ENCODE measurements around the gene RANBP3. TPM values are rescaled to one million over a fixed set of nuclear protein-coding genes. Genes with fewer than 3 reads are reported as not detected.

Gene RANBP3
- total RNA-seq, 1 experiment from 2014 or later: 44.1 TPM

- Histone ChIP-seq H3K9me3 (ENCODE audit: insufficient read depth, low read depth) (no peaks in the 10 kb centered on the region), H3K4me2 (no peak overlapping the region), H3K79me2 (ENCODE audit: low read depth) (peaks cover 39% of the 10 kb centered on the region), H3K27me3 (ENCODE audit: insufficient read depth, low read depth) (no peaks in the 10 kb centered on the region), H2AFZ (no peak overlapping the region), H3F3A (ENCODE audit: insufficient read depth, low read depth) (no peaks in the 10 kb centered on the region), H3K4me3 (no peak overlapping the region), H3K27ac (no peak overlapping the region), H4K20me1 (ENCODE audit: insufficient read depth) (peaks cover 23% of the 10 kb centered on the region), H3K36me3 (ENCODE audit: low read depth) (no peaks in the 10 kb centered on the region), H3K9me2 (ENCODE audit: insufficient read depth) (no peaks in the 10 kb centered on the region), H3K4me1 (replicated peaks; ENCODE audit: insufficient read depth) (peaks cover 7% of the 10 kb centered on the region; the same call in 1 of the 2 replicates)
- no TSS peak for BruUV-seq (replicated peaks)
- intact Hi-C loops (cut with micrococcal nuclease; ENCODE audit: unreplicated experiment): no loop called here
- ChIA-PET CTCF (no interaction called here), POLR2A (ENCODE audit: unreplicated experiment) (no interaction called here)
- TF ChIP-seq, protein P1, sequence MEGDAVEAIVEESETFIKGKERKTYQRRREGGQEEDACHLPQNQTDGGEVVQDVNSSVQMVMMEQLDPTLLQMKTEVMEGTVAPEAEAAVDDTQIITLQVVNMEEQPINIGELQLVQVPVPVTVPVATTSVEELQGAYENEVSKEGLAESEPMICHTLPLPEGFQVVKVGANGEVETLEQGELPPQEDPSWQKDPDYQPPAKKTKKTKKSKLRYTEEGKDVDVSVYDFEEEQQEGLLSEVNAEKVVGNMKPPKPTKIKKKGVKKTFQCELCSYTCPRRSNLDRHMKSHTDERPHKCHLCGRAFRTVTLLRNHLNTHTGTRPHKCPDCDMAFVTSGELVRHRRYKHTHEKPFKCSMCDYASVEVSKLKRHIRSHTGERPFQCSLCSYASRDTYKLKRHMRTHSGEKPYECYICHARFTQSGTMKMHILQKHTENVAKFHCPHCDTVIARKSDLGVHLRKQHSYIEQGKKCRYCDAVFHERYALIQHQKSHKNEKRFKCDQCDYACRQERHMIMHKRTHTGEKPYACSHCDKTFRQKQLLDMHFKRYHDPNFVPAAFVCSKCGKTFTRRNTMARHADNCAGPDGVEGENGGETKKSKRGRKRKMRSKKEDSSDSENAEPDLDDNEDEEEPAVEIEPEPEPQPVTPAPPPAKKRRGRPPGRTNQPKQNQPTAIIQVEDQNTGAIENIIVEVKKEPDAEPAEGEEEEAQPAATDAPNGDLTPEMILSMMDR (conservative IDR thresholded peaks at IDR 0.05): no peak
- TF ChIP-seq EZH2 (IDR thresholded peaks at IDR 0.05; ENCODE audit: low read depth): no peak
- DNase-seq: no peak
These were observed 78.0 kb downstream of the RANBP3 start for GRCh38 chr19:5899728-5900526.

DNA sequence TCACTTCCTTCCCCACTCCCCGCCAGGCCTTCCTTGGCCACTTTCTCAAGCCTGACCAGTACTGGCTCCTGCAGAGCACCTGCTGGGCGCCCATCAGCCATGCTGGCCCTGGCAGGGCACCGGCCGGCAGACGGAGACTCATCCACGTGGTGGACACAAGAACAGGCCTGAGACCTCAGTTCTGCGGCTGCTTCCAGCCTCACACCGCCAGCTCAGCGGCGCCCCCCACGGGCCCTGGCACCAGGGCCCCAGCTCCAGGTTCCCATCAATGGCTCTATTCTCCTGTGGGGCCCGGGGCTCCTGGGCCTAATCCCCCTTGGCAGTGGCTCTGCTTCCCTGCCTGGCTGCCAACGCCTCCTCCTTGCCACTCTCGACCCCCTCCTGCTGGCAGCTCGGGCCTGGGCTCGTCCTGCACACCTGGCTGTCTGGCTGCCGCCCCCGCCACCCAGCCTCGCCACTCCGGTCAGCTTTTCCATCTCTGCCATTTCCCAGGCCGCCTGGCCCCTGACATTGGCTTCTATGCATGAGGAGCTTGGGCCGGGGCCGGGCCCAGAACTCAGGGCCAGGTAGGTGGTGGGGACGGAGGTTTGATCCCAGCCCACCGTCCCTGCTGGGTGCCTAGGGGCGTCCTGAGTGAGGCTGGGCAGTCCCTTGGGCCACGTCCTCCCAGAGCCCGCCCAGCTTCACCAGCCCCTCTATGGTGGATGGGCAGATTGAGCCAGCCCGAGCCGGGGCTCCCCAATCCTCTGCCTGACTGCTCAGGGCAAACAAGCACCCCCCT, 80.6 kb downstream of the RANBP3 start:
- H3K9me3 ChIP-seq (ENCODE audit: insufficient read depth, low read depth): no peaks in the 10 kb centered on the region
- peaks cover 23% of the 10 kb centered on the region for H4K20me1 ChIP-seq (ENCODE audit: insufficient read depth)
- H3K9me2 ChIP-seq (ENCODE audit: insufficient read depth): no peaks in the 10 kb centered on the region
- no peak overlapping the region for H3K4me2 ChIP-seq
- H3K4me3 ChIP-seq: no peak overlapping the region
- BruUV-seq (replicated peaks): no TSS peak
- H3K27ac ChIP-seq: no peak overlapping the region
- POLR2A ChIA-PET (ENCODE audit: unreplicated experiment): no interaction called here
- no peaks in the 10 kb centered on the region for H3K27me3 ChIP-seq (ENCODE audit: insufficient read depth, low read depth)
- H3K79me2 ChIP-seq (ENCODE audit: low read depth): peaks cover 28% of the 10 kb centered on the region
- H3K4me1 ChIP-seq (replicated peaks; ENCODE audit: insufficient read depth): peaks cover 4% of the 10 kb centered on the region; the same call in 1 of the 2 replicates
- no peaks in the 10 kb centered on the region for H3K36me3 ChIP-seq (ENCODE audit: low read depth)
- H2AFZ ChIP-seq: no peak overlapping the region
- no peak for TF ChIP-seq EZH2 (IDR thresholded peaks at IDR 0.05; ENCODE audit: low read depth)
- TF ChIP-seq, protein P1 (conservative IDR thresholded peaks at IDR 0.05): no peak
- no peaks in the 10 kb centered on the region; the same call in 1 of the 2 replicates for H3F3A ChIP-seq (ENCODE audit: insufficient read depth, low read depth)
- no peak for DNase-seq
- intact Hi-C loops (cut with micrococcal nuclease; ENCODE audit: unreplicated experiment): no loop called here
- CTCF ChIA-PET: interaction anchor here (0.6 kb wide), 1 partner anchor 95 kb away, joined by 8 read pairs; no protein-coding TSS in a partner anchor

DNA sequence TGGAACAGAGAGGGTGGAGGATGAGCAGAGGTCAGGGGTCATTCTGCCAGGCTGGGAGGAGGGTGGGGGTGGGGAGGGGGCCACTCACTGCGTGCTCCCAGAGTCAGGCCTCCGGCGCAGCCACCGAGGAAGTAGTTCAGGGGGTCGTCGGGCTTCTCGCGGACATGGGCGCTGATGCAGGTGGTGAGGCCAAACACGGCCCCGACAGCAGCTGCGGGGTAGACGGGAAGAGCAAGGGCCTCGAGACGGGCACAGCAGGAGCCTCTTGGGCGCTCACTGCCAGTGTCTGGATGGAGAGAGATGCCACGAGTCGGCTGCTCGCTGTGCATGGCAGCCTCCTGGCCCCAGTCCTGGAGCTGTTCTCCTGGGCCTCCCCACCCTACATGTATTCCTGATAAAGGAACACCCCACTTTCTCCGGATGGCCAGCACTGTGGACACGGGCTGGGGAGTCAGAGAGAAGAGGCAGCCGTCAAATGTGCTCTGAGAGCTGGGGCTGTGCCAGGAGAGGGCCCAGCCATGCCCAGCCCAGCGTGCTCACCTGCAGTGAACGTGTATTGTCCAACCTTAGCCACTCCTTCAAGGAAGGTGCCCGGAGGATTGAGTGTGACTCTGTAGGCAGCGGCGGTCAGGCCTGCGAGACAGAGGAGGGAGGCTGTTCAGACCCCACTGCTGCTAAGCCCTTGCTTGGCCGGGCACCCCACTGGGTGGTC, 81.4 kb downstream of the RANBP3 start:
- no peak overlapping the region for H3K4me3 ChIP-seq
- H3K9me2 ChIP-seq (ENCODE audit: insufficient read depth): no peaks in the 10 kb centered on the region
- ChIA-PET POLR2A (ENCODE audit: unreplicated experiment) (no interaction called here), CTCF (no interaction called here)
- no TSS peak for BruUV-seq (replicated peaks)
- no peak overlapping the region for H2AFZ ChIP-seq
- no peaks in the 10 kb centered on the region for H3K36me3 ChIP-seq (ENCODE audit: low read depth)
- no peak for DNase-seq
- H3K27ac ChIP-seq: no peak overlapping the region
- TF ChIP-seq EZH2 (IDR thresholded peaks at IDR 0.05; ENCODE audit: low read depth): no peak
- TF ChIP-seq, protein P1 (conservative IDR thresholded peaks at IDR 0.05): no peak
- intact Hi-C loops (cut with micrococcal nuclease; ENCODE audit: unreplicated experiment): no loop called here
- peaks cover 23% of the 10 kb centered on the region for H4K20me1 ChIP-seq (ENCODE audit: insufficient read depth)
- H3K4me1 ChIP-seq (replicated peaks; ENCODE audit: insufficient read depth): no peaks in the 10 kb centered on the region
- H3K9me3 ChIP-seq (ENCODE audit: insufficient read depth, low read depth): no peaks in the 10 kb centered on the region
- no peaks in the 10 kb centered on the region; the same call in 1 of the 2 replicates for H3F3A ChIP-seq (ENCODE audit: insufficient read depth, low read depth)
- no peak overlapping the region for H3K4me2 ChIP-seq
- H3K27me3 ChIP-seq (ENCODE audit: insufficient read depth, low read depth): no peaks in the 10 kb centered on the region
- peaks cover 20% of the 10 kb centered on the region for H3K79me2 ChIP-seq (ENCODE audit: low read depth)

Data from PC-9 (cell line).